HG03097 (cell line): ENCODE data around the gene SLC25A30.

Experiments
- ATAC-seq: cut with Tn5 transposase; IDR thresholded peaks from one replicate; pipeline ENCODE4 v1.9.1; 2021; ENCODE audit not compliant: unreplicated experiment, low FRiP score

The SLC25A30 gene, protein sequence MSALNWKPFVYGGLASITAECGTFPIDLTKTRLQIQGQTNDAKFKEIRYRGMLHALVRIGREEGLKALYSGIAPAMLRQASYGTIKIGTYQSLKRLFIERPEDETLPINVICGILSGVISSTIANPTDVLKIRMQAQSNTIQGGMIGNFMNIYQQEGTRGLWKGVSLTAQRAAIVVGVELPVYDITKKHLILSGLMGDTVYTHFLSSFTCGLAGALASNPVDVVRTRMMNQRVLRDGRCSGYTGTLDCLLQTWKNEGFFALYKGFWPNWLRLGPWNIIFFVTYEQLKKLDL

GRCh38 chr13:45417790-45418534 lies at the start of gene SLC25A30:
Gene SLC25A30 (minus strand): TSS chr13:45418373. CDS start chr13:45411425, 6,948 bp downstream.
- ATAC-seq = peak; percentile 84

- ATAC-seq = no peak
Measured at GRCh38 chr13:45466359-45466758, 48.2 kb upstream of the SLC25A30 start.

DNA sequence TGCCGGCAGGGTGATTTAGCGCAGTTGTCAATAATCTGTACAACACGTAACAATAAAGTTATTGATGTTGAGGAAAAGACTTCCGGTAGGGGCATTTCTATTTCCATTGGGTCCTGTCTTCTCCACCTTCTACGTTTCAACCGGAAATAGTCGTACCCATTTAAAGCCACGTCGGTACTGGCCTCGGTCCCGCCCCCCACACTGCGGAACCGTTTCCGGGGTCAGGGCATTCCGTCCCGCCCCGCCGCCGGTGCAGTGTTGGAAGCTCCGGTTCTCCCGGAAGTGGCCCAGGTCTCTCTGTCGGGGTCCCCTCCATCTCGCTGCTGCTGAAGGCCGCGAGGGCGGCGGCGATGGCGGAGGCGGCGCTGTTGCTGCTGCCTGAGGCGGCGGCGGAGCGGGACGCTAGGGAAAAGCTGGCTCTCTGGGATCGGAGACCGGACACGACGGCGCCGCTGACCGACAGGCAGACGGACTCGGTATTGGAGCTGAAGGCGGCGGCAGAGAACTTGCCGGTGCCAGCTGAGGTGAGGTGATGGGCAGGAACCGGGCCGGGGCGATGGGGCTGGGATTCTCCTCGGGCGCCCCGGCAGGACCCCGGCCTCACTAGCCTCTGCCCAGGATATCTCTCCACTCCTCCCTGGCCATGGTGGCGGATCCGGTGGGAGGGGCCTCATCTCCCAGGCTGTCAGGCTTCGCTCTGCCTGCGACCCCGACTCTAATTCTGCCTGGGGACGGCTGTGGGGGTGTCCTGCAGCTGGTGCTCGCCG lies 46.7 kb upstream of the SLC25A30 start, which contains the start of gene COG3:
COG3 (plus strand) TSS at position 253 of the 767 bp plus-strand sequence; CDS start at position 351, 98 bp downstream.
- peak; percentile 88 for ATAC-seq

GRCh38 chr13:45464141-45464686 lies 46.0 kb upstream of the SLC25A30 start:
- no peak for ATAC-seq

GRCh38 chr13:45456196-45456972 lies 38.2 kb upstream of the SLC25A30 start:
- ATAC-seq = no peak

- no peak for ATAC-seq
Measured at GRCh38 chr13:45454204-45454603, 36.0 kb upstream of the SLC25A30 start.

GRCh38 chr13:45451282-45451681 lies 33.1 kb upstream of the SLC25A30 start:
- no peak for ATAC-seq

DNA sequence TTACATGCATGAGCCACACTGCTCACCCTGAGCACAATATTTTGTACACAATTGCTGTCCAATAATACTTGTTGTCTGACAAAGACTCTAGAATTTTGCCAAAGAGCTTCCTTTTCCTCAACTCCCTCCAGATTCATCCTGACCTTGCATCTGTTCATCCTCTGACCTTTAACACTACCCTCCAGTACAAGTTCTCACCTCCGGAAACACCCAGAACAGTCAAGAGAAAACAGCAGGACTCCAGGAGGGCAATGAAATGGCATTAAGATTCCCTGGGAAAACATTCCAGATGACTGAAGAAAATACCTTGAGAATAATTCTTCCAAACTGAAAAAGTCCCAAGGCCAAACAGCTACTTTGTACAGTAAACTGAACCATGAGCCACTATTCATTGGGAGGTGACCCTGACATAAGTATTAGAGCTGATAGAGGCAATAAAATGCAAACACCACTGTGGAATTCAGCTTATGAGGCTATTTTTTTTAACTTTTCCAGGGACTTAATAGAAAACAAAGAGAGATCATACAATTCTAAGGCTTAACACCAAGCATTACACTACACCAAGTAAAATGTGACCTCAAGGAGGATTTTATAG lies 30.9 kb upstream of the SLC25A30 start:
- no peak for ATAC-seq

DNA sequence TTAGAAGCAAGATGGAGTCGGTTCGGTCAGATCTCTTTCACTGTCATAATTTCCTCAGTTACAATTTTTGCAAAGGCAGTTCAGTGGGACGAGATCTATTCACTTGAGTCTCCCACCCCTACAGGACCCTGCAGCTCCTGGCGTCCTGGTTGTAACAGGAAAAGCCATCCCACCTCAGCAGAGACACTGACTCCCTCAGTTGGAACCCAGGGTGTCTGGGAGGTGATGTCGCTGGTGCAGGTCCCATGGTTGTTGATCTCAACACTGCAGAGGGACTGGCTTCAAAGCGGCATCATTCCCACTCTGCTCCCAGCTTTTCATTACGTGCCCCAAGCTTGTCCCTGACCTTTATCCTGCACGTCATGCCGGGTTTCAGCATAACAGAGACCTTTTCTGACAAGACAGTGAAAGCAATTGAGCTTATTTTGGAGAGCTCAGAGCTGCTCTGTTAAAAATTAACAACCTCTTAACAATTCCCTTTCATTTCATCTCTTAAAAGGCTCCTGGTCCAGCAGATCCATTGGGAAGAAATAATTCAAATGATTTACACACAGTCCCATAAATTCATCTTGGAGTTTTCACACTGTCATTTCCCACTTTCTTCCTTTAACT lies 29.0 kb upstream of the SLC25A30 start:
- no peak for ATAC-seq

DNA sequence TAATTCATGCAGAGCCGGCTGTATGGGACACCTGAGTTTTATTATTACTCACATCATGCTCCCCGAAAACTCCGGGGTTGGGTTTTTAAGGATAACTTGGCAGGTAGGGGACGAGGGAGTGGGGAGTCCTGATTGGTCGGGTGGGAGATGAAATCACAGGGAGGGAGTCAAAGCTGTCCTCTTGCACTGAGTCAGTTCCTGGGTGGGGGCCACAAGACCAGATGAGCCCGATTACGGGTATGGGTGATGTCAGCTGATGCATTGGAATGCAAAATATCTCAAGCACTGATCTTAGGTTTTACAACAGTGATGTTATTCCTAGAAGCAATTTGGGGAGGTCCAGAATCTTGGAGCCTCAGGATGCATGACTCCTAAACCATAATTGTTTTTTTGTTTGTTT lies 28.0 kb upstream of the SLC25A30 start:
- no peak for ATAC-seq

DNA sequence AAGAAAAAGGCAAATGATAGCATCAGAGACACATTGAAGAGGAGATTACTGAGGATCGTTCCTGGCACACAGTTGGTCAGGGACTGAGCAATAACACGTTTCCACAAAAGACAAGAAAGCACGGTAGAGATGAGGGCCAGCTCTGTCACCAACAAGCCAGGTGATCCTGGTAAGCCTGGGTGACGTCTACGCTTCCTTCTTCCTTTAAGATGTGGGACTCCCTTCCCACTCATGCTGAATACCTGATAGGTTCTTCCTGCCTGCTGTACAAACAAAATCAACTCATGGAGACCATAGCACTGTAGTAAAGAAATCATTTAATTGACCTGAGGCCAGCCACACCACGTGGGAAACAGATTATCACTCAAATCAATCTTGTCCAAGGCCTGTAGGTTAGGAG lies 26.9 kb upstream of the SLC25A30 start:
- ATAC-seq = no peak

GRCh38 chr13:45441633-45442032 lies 23.5 kb upstream of the SLC25A30 start:
- ATAC-seq = peak; percentile 71

GRCh38 chr13:45439781-45440462 lies 21.7 kb upstream of the SLC25A30 start:
- ATAC-seq = no peak

DNA sequence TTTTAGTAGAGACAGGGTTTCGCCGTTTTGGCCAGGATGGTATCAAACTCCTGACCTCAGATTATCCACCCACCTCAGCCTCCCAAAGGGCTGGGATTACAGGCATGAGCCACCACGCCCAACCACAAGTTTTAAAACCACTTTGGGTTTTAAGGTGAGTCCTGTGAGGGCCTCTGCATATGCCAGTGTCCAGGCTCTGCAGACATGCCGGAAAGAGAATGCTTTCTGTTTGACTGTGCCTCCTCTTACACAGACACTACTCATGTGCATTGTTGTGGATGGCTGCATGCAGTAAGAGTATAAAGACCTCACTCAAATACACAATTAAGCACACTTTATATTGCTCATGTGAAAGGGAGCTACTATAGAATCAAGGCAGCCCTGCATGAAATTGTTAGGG lies 20.8 kb upstream of the SLC25A30 start:
- ATAC-seq = no peak

GRCh38 chr13:45437947-45438346 lies 19.8 kb upstream of the SLC25A30 start:
- ATAC-seq = no peak

GRCh38 chr13:45436953-45437352 lies 18.8 kb upstream of the SLC25A30 start:
- ATAC-seq = no peak

- ATAC-seq = no peak
Measured at GRCh38 chr13:45436332-45436731, 18.2 kb upstream of the SLC25A30 start.

DNA sequence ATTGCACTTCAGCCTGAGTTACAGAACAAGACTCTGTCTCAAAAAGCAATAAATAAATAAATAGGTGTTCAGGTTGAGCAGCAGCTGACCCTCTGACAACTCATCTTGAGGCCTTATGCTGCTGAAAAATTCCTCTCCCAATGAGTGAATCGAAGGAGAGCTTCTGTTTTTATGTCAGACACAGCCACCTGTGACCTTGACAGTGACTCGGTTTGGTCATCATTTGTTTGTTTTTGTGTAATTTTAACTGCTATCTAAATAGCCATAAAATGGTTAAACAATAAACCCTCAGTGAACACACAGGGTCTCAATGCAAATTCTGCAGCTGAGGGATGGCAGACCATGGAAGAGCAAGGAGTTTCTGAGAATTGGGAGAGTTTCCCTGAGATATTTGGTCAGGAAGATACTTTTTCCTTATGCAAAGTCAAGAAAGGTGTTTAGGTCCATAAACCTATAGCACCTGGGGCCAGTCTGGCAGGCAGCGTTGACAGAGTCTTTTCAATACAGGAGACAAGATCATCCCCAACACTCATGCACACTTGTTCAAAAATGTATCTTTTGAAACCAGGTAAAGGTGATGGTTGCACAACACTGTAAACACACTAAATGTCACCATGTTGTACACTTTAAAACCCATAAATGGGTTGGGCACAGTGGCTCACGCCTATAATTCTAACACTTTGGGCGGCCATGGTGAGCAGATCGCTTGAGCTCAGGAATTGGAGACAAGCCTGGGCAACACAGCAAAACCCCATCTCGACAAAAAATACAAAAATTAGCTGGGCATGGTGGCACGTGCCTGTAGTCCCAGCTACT lies 16.6 kb upstream of the SLC25A30 start:
- no peak for ATAC-seq
